A549 (cell line): ENCODE measurements around the gene SLC26A9. TPM values are rescaled to one million over a fixed set of nuclear protein-coding genes. Genes with fewer than 3 reads are reported as not detected.

Source experiments
- ATAC-seq, 2 experiments: fragments of 200-7000 bp in 1 of 2; fragments of >200 bp in 1 of 2; cut with Nextera tagmentation in 1 of 2; cut with Tn5 transposase in 1 of 2; 3 replicates each; pipeline versions ENCODE4 v1.8.0 to v1.9.1; 2018 to 2020; ENCODE audit warnings: mild to moderate bottlenecking in 1 of 2, moderate library complexity in 1 of 2
- CTCF ChIA-PET: fragments of 300-600 bp; sonication (Branson Sonifier 250); formaldehyde crosslinking; extraction: SDS; loops from one replicate; lab custom pipeline; 2021; ENCODE audit warnings: antibody characterized with exemption, inconsistent platforms; lab: Yijun Ruan, JAX
- POLR2A ChIA-PET: fragments of 350-600 bp; formaldehyde crosslinking; extraction: SDS; loops from one replicate; lab custom pipeline; 2021; ENCODE audit warnings: antibody characterized with exemption, inconsistent platforms; lab: Yijun Ruan, JAX
- DNase-seq, 2 experiments: peaks; one replicate each; pipeline versions ENCODE4 v3.0.0 to v3.0.0-alpha.2; 2011 to 2016; ENCODE audit warnings: low read depth in 1 of 2, low spot score in 1 of 2
- FAIRE-seq: peaks from 2 replicates; lab custom pipeline; 2011; peaks lifted over from hg19 to GRCh38; lab: Jason Lieb, UNC
- H3K27ac ChIP-seq, 2 experiments: fragments of >200 bp; sonication (Bioruptor Twin); formaldehyde crosslinking; 3 replicates each; pipeline ENCODE4 v1.5.1; 2016 to 2017
- H3K4me1 ChIP-seq: fragments of >200 bp; sonication (Bioruptor Twin); formaldehyde crosslinking; 3 replicates; pipeline ENCODE4 v1.6.1; 2016
- H3K4me2 ChIP-seq: fragments of >200 bp; sonication (Bioruptor Twin); formaldehyde crosslinking; 3 replicates; pipeline ENCODE4 v1.6.1; 2016
- H3K4me3 ChIP-seq: fragments of >200 bp; sonication (Bioruptor Twin); formaldehyde crosslinking; 3 replicates; pipeline ENCODE4 v1.5.1; 2016
- H3K9me3 ChIP-seq: fragments of >200 bp; sonication (Bioruptor Twin); formaldehyde crosslinking; 3 replicates; pipeline ENCODE4 v1.6.1; 2016
- BHLHE40 ChIP-seq: IDR thresholded peaks from 2 replicates; pipeline ENCODE4 v1.6.1; 2012; ENCODE audit warnings: low read depth, low read length, inconsistent platforms
- CBX2 ChIP-seq: fragments of 200-600 bp; sonication (generic); IDR thresholded peaks from 2 replicates; pipeline ENCODE4 v1.6.1; 2016; ENCODE audit warnings: low read depth, mild to moderate bottlenecking, borderline replicate concordance
- CEBPB ChIP-seq, 2 experiments: fragments of >200 bp in 1 of 2; sonication (Bioruptor Twin) in 1 of 2; formaldehyde crosslinking in 1 of 2; IDR thresholded peaks; 2 replicates each; pipeline ENCODE4 v1.6.1; 2012 to 2016
- E2F6 ChIP-seq: IDR thresholded peaks from 2 replicates; pipeline ENCODE4 v1.6.1; 2012; ENCODE audit warnings: low read depth, borderline replicate concordance
- EHMT2 ChIP-seq: fragments of 200-600 bp; sonication (generic); IDR thresholded peaks from 2 replicates; pipeline ENCODE4 v1.6.1; 2016; ENCODE audit warnings: antibody characterized with exemption, low read depth, mild to moderate bottlenecking, moderate library complexity
- ESRRA ChIP-seq: fragments of 150-350 bp; IDR thresholded peaks from 2 replicates; pipeline ENCODE4 v1.6.1; 2014; ENCODE audit warnings: mild to moderate bottlenecking, low read length, borderline replicate concordance
- FOSL2 ChIP-seq, 2 experiments: fragments of 450-650 bp in 1 of 2; fragments of >200 bp in 1 of 2; sonication (Bioruptor Twin) in 1 of 2; formaldehyde crosslinking; IDR thresholded peaks; 2 replicates each; pipeline versions ENCODE4 v1.5.0 to v1.6.1; 2016 to 2020; ENCODE audit warnings: mild to moderate bottlenecking in 1 of 2, moderate library complexity in 1 of 2
- FOXS1 ChIP-seq: fragments of 250-450 bp; sonication (Bioruptor Pico); IDR thresholded peaks from 2 replicates; pipeline ENCODE4 v1.5.0; 2020; ENCODE audit warnings: mild to moderate bottlenecking, moderate library complexity
- GATA3 ChIP-seq: IDR thresholded peaks from 2 replicates; pipeline ENCODE4 v1.6.1; 2012; ENCODE audit warnings: borderline replicate concordance
- HDAC2 ChIP-seq: fragments of 200-600 bp; sonication (generic); IDR thresholded peaks from 2 replicates; pipeline ENCODE4 v1.6.1; 2016
- HEYL ChIP-seq: fragments of 250-450 bp; sonication (Bioruptor Pico); IDR thresholded peaks from 2 replicates; pipeline ENCODE4 v1.8.0; 2021; ENCODE audit warnings: mild to moderate bottlenecking, moderate library complexity
- KDM5A ChIP-seq: fragments of 200-600 bp; sonication (generic); IDR thresholded peaks from 2 replicates; pipeline ENCODE4 v1.6.1; 2016; ENCODE audit warnings: antibody characterized with exemption, mild to moderate bottlenecking
- MAFK ChIP-seq: fragments of 450-650 bp; IDR thresholded peaks from 2 replicates; pipeline ENCODE4 v1.6.1; 2014; ENCODE audit not compliant: partially characterized antibody
- MYC ChIP-seq: IDR thresholded peaks from 2 replicates; pipeline ENCODE4 v1.6.1; 2012; ENCODE audit warnings: mild to moderate bottlenecking, inconsistent platforms, low read length, improper control_type of control experiment, borderline replicate concordance
- POLR2A ChIP-seq: IDR thresholded peaks from 2 replicates; pipeline ENCODE4 v1.6.1; 2012; ENCODE audit warnings: mild to moderate bottlenecking, low read length
- POLR2AphosphoS2 ChIP-seq: conservative IDR thresholded peaks from 2 replicates; pipeline ENCODE4 v1.6.1; 2012; ENCODE audit warnings: low read length, improper control_type of control experiment, inconsistent platforms
- RAD21 ChIP-seq, 2 experiments: fragments of >200 bp in 1 of 2; sonication (Bioruptor Twin) in 1 of 2; formaldehyde crosslinking in 1 of 2; IDR thresholded peaks in 1 of 2; conservative IDR thresholded peaks in 1 of 2; 2 replicates in 1 of 2; 3 replicates in 1 of 2; pipeline ENCODE4 v1.6.1; 2012 to 2018; ENCODE audit warnings: inconsistent platforms in 1 of 2
- RARB ChIP-seq: fragments of 250-450 bp; sonication (Bioruptor Pico); IDR thresholded peaks from 2 replicates; pipeline ENCODE4 v1.8.0; 2021; ENCODE audit warnings: mild to moderate bottlenecking, moderate library complexity
- REST ChIP-seq: fragments of 200-600 bp; sonication (generic); IDR thresholded peaks from 2 replicates; pipeline ENCODE4 v1.6.1; 2016; ENCODE audit warnings: antibody characterized with exemption, mild to moderate bottlenecking, moderate library complexity
- ZFP36 ChIP-seq: fragments of 450-650 bp; IDR thresholded peaks from 2 replicates; pipeline ENCODE4 v1.6.1; 2014; ENCODE audit warnings: borderline replicate concordance; ENCODE audit not compliant: partially characterized antibody
- ZNF302 ChIP-seq: fragments of 250-450 bp; sonication (Bioruptor Pico); IDR thresholded peaks from 2 replicates; pipeline ENCODE4 v1.9.0; 2021; ENCODE audit warnings: inconsistent platforms, mild to moderate bottlenecking, moderate library complexity
- ZSCAN20 ChIP-seq: fragments of 250-450 bp; sonication (Bioruptor Pico); IDR thresholded peaks from 2 replicates; pipeline ENCODE4 v1.8.0; 2022; ENCODE audit warnings: mild to moderate bottlenecking, moderate library complexity
- WGBS: methylation state at CpG from one replicate; pipeline ENCODE4 v1.1.6; 2017; ENCODE audit errors: missing lambda C conversion rate; 5-methylcytosine and 5-hydroxymethylcytosine counted together
- polyA plus RNA-seq, 4 experiments: library from polyadenylated mRNA; depleted of rRNA in 3 of 4; stranded (reverse); fragments of >200 nt; fragmentation: RNase III in 1 of 4; extraction: RNeasy Plus Mini Kit Qiagen cat#74134 plus additional on column Dnase treatment in 1 of 4; gene quantifications; 2 replicates in 3 of 4; 3 replicates in 1 of 4; pipeline ENCODE4 v1.2.3, GENCODE V29; 2011 to 2017
- TF ChIP-seq, protein P1 (sequence below): IDR thresholded peaks from 2 replicates; pipeline ENCODE4 v1.6.1; 2012
- TF ChIP-seq, protein P2 (sequence below): fragments of >200 bp; sonication (Bioruptor Twin); formaldehyde crosslinking; IDR thresholded peaks from 2 replicates; pipeline ENCODE4 v1.6.1; 2016

The SLC26A9 gene
- polyA plus RNA-seq, 2 of the 4 experiments (the other 2 are of a cell fraction), result 0.18 to 0.98 TPM

GRCh38 chr1:205936311-205936710, 6.9 kb downstream of the SLC26A9 start:
- no peak for FAIRE-seq
- TF ChIP-seq CEBPB (IDR thresholded peaks at IDR 0.05) (peak in 1 of 2 experiments; percentile 69; a peak in 1 of 4 replicates), REST (no peak)
- DNase-seq, result no peak
- no peak overlapping the region for H3K4me3 ChIP-seq
- H3K4me1 ChIP-seq, result peaks cover 82% of the 10 kb centered on the region
- no peak for ATAC-seq
- ChIA-PET POLR2A (no interaction called here), CTCF (interaction anchor here (1.0 to 1.5 kb wide), 2 partner anchors 41 to 144 kb away, joined by 3 to 4 read pairs; no protein-coding TSS in a partner anchor)
- no peaks in the 10 kb centered on the region for H3K9me3 ChIP-seq
- peak overlapping the region; percentile 55 for H3K4me2 ChIP-seq
- peak overlapping the region; percentile 84 to 93 for H3K27ac ChIP-seq
- WGBS, result 66% methylated on average over 6 of the region's 6 CpGs

- Histone ChIP-seq H3K4me3 (no peak overlapping the region), H3K9me3 (no peaks in the 10 kb centered on the region), H3K4me1 (peaks cover 80% of the 10 kb centered on the region), H3K4me2 (peak overlapping the region; percentile 55), H3K27ac (peak overlapping the region; percentile 84 to 93)
- ATAC-seq (no peak), DNase-seq (no peak), FAIRE-seq (no peak)
- 89% methylated on average over 8 of the region's 8 CpGs for WGBS
- TF ChIP-seq CEBPB (IDR thresholded peaks at IDR 0.05) (no peak), EHMT2 (no peak), RARB (CRISPR knock-in tag) (no peak)
- ChIA-PET CTCF (interaction anchor here (1.0 to 1.5 kb wide), 2 partner anchors 41 to 144 kb away, joined by 3 to 4 read pairs; no protein-coding TSS in a partner anchor), POLR2A (no interaction called here)
Measured at GRCh38 chr1:205935869-205936268, 7.4 kb downstream of the SLC26A9 start.

DNA sequence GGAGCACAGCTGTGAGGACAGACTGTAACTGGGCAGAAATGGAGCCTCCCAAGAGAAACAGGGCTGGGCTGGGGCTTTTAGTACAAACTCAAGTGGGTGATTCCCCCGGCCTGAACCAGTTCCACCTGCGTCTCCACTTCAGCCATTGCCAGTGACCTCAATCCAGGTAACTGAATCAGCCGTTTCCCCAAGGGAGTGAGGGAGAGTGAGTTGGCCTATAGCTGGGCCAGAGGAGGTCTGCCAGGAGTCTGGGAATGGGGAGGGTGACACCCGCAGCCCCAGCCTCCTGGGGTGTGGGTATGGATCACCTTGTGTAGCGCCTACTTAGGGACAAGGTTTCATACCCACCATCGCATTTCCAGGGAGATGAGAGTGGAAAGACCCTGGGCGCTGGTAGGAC, 8.5 kb downstream of the SLC26A9 start:
- Histone ChIP-seq H3K4me1 (peaks cover 69% of the 10 kb centered on the region), H3K27ac (peak overlapping the region; percentile 84 to 93), H3K4me3 (no peak overlapping the region), H3K9me3 (no peaks in the 10 kb centered on the region), H3K4me2 (peak overlapping the region; percentile 65; the same call in 1 of the 3 replicates)
- FAIRE-seq (no peak), ATAC-seq (no peak), DNase-seq (no peak)
- TF ChIP-seq GATA3, result no peak
- TF ChIP-seq, protein P1, sequence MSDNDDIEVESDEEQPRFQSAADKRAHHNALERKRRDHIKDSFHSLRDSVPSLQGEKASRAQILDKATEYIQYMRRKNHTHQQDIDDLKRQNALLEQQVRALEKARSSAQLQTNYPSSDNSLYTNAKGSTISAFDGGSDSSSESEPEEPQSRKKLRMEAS, result no peak
- TF ChIP-seq BHLHE40, result no peak
- TF ChIP-seq HEYL (CRISPR knock-in tag), result no peak
- TF ChIP-seq FOSL2 (IDR thresholded peaks at IDR 0.05), result no peak
- no peak for TF ChIP-seq FOSL2 (CRISPR knock-in tag; IDR thresholded peaks at IDR 0.05)
- 94% methylated on average over 7 of the region's 7 CpGs for WGBS
- POLR2A ChIA-PET, result no interaction called here
- CTCF ChIA-PET, result interaction anchor here (0.9 to 23.3 kb wide), 4 partner anchors 11 to 143 kb away, joined by 3 to 822 read pairs (median 26); no protein-coding TSS in a partner anchor

DNA sequence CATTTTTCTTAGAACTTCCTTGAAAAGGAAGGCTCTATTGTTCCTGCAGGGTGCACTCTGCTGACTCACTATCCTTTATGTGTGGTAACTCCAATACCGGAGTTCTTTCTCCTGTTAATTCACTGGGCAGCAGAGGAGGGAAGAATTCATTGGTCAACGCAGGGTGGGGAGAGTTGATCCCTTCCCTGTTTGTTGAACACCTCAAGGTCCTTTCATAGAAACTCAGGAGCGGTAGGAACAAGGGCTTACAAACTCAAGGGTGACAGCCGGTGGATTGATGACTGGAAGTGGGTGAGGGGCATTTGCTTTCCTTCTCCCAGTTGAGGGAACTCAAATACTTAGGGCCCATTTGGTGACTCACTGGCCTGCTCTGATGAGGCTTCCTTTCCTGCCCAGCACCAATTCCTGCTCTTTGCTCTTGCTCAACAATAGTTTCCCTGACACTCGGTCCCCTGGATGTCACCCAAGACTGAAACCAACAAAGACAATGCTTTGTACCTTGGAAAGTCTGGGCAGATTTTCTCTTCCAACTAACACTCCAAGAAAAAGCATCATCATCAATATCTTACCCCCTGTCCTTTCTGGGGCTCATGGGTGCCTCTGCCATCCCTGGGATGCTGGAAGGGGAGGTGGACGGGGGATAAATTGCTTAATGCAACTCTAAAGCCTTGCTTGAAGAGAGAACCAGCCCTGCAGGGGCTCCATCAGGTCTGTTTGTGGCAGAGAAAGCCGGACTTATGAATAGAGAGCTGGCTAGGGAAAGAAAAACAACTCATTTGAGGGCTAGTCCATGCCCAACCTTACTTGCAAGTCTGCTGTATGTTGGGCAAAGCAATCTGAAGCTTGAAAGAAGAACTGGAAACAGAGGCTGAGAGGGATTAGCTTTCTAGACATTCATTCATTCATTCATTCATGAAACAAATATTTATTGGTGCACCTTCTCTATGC, 9.3 kb downstream of the SLC26A9 start:
- Histone ChIP-seq H3K4me3 (no peak overlapping the region), H3K4me2 (peak overlapping the region; percentile 65), H3K4me1 (peaks cover 60% of the 10 kb centered on the region), H3K27ac (peak overlapping the region; percentile 84 to 93), H3K9me3 (no peaks in the 10 kb centered on the region)
- DNase-seq, result peak; percentile 89 to 91
- POLR2A ChIA-PET, result no interaction called here
- WGBS, result 27% methylated on average over 7 of the region's 7 CpGs
- no peak for FAIRE-seq
- CTCF ChIA-PET, result interaction anchor here (0.9 to 23.3 kb wide), 4 partner anchors 11 to 142 kb away, joined by 3 to 822 read pairs (median 26); no protein-coding TSS in a partner anchor
- ATAC-seq, result peak; percentile 87 to 90
- TF ChIP-seq ZSCAN20 (CRISPR knock-in tag) (no peak), RAD21 (conservative IDR thresholded peaks at IDR 0.05 in 1 of 2, IDR thresholded peaks at IDR 0.05 in 1 of 2) (no peak; a peak in 1 of 5 replicates), ESRRA (no peak), KDM5A (no peak), MAFK (peak; percentile 67), ZFP36 (no peak), HDAC2 (no peak), E2F6 (no peak), FOXS1 (no peak), POLR2AphosphoS2 (no peak), MYC (no peak; the same call in 1 of the 2 replicates), GATA3 (no peak; the same call in 1 of the 2 replicates), POLR2A (no peak), ZNF302 (no peak), CBX2 (no peak)
- TF ChIP-seq, protein P2, sequence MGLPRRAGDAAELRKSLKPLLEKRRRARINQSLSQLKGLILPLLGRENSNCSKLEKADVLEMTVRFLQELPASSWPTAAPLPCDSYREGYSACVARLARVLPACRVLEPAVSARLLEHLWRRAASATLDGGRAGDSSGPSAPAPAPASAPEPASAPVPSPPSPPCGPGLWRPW, result no peak
